HL-60/S4 treated with retinoic acid at 250 ng/mL for 4 days and 3 days (cell line): ENCODE data around the gene ARHGEF26.

Experiments used
- in situ Hi-C: fragments of 300-500 bp; cut with MboI; formaldehyde crosslinking; loops from 2 replicates; pipeline ENCODE4 v1.7.0; 2022; ENCODE audit warnings: low sequenced_read_pairs

The ARHGEF26 gene

GRCh38 chr3:154193000-154193615 is 71.9 kb downstream of the ARHGEF26 start:
- in situ Hi-C loops, result no loop called here

- in situ Hi-C loops, result no loop called here
Observed at GRCh38 chr3:154194877-154195276, 73.7 kb downstream of the ARHGEF26 start.

GRCh38 chr3:154195620-154196356 is 74.6 kb downstream of the ARHGEF26 start:
- in situ Hi-C loops, result no loop called here

DNA sequence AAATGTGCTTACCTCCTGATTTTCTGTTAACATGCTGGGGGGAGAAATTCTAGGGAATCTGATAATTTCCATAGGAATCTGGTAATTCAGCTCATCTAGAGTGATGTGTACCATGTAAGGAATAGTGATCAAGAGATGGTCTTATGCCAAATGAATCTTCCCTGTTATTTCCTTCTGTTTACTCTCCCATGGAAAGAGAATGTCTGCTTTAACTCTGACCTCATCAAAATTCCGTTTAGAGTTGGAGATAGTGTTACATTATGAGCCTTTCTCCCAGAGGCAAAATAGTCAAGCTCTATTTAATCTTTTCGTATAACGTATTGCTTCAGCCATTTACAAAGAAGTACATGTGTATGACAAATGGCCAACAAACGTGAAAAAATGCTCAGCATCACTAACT is 76.6 kb downstream of the ARHGEF26 start:
- in situ Hi-C loops, result no loop called here

GRCh38 chr3:154209499-154209898 is 88.3 kb downstream of the ARHGEF26 start:
- in situ Hi-C loops, result no loop called here

DNA sequence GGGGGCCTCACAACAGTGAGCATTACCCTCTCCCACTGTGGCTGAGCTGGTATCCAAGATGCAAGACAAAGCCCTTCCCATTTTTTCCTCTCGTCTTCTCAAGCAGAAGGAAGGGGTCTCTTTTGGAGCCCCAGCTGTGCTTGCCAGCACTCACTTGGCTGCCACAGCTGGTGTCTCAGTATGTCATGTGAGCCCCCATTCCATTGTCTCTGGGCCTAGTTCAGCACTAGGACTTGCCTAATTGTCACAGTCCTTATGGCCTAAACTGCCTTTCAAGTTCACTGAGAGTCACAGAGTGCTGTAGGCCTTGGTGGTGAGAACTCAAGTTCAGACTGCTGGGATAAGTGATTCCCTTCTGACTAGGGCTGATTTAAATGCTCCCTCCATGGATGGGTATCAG is 89.8 kb downstream of the ARHGEF26 start:
- in situ Hi-C loops, result no loop called here

DNA sequence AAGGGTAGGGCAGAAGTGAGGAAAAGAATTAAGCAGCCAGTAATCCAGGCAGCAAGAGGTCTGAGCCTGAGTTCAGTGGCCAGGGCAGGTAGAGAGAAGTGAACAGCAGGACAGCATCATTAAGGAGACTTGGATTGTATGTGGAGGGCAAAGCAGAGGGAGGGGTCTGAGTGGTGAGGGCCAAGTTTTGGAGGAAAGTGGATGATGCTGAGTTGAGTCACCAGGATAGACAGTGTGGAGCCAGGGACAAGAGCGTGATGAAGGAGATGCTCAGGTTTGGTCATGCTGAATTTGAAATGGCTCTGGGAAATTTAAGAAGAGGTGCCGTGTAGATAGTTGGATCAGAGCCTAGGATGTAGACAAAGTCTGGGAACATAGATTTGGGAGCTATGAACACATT is 93.1 kb downstream of the ARHGEF26 start:
- in situ Hi-C loops, result no loop called here

DNA sequence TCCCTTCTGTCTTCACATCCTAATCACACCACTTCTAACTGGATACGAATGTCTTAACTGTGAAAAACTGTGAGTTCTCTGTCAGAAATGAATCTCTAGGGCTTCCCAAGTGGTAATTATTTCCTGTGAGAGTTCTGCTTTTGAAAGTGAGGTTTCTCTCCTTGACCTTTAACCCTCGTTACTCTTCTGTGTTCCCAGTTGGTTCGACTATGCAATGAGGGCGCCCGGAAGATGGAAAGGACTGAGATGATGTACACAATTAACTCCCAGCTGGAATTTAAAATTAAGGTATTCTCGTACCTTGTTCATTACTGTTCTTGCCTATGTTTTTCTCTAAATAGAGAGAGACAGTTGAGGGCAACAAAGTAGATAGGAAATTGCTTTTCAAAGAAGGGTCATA is 96.5 kb downstream of the ARHGEF26 start:
- in situ Hi-C loops, result no loop called here

GRCh38 chr3:154218728-154219127 is 97.5 kb downstream of the ARHGEF26 start:
- in situ Hi-C loops, result no loop called here

DNA sequence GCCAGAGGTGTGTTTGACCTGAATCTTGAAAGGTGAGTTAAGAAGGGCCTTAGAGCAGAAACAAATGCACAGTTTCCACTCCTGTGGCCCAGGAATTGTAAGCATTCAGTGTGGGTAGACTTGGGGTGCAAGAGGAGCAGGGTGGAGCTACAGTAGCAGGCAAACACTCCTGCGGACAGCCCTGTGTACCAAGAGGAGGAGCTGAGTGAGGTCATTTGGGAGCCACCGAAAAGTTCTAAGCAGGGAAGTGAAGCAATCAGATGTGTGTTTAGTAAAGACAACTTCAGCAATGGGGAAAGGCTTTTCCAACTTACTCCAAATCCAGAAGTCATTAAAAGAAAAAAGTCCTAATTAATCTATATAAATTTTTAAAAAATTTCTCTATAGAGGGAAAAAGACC is 99.3 kb downstream of the ARHGEF26 start:
- in situ Hi-C loops, result no loop called here

DNA sequence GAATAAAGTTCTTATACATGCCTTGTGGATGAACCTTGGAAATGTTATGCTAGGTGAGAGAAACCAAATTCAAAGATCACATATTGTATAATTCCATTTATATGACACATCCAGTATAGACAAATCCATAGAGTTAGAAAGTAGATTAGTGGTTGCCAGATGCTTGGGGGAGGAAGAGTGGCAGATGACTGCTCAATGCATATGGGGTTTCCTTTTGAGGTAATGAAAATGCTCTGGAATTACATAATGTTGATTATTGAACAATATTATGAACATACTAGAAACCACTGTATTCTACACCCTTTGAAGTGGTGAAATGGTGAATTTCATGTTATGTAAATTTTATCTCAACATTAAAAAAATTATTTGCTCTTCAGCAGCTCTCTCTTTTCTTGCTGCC is 102.3 kb downstream of the ARHGEF26 start:
- in situ Hi-C loops, result no loop called here

GRCh38 chr3:154224366-154224765 is 103.2 kb downstream of the ARHGEF26 start:
- in situ Hi-C loops, result no loop called here

DNA sequence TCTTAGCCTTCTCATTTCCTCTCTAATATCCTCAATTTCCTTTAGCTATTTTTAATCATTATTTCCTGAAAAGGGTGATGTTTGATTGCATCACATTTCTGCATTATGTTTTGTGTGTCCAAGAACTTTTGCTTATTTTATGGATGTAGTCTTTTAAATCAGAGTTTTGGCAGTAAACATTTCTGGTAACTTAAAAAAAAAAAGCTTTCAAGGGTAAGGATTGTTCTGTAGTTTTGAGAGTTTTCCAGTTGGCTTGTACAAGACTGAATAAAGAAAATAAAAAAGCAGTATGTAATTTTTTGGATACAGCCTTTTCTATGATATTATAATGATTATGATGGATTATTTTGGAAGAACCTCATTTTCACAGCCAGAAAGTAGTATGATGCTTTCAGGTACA is 103.7 kb downstream of the ARHGEF26 start:
- in situ Hi-C loops, result no loop called here

- in situ Hi-C loops, result no loop called here
Observed at GRCh38 chr3:154225536-154225935, 104.3 kb downstream of the ARHGEF26 start.

- in situ Hi-C loops, result no loop called here
Observed at GRCh38 chr3:154227531-154227930, 106.3 kb downstream of the ARHGEF26 start.

- in situ Hi-C loops, result no loop called here
Observed at GRCh38 chr3:154228561-154229216, 107.5 kb downstream of the ARHGEF26 start.

DNA sequence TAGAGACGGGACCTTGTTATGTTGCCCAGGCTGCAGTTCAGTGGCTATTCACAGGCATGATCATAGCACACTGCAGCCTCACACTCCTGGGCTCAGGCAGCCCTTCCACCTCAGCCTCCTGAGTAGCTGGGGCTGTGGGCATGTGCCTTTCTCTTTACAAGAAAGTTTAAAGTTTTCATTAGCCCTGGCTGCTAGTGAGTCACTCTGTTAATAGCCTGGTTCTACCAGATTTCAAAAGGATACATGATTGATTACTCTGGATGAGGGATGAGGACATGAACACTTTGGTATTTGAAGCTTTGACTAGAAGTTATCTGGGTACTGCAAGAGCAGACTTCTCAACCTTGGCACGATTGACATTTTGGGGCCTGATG is 108.0 kb downstream of the ARHGEF26 start:
- in situ Hi-C loops, result no loop called here

GRCh38 chr3:154235330-154235729 is 114.1 kb downstream of the ARHGEF26 start:
- in situ Hi-C loops, result no loop called here

GRCh38 chr3:154236331-154236730 is 115.1 kb downstream of the ARHGEF26 start:
- in situ Hi-C loops, result no loop called here

- in situ Hi-C loops, result no loop called here
Observed at GRCh38 chr3:154240235-154240634, 119.0 kb downstream of the ARHGEF26 start.

GRCh38 chr3:154241496-154241895 is 120.3 kb downstream of the ARHGEF26 start:
- in situ Hi-C loops, result no loop called here

DNA sequence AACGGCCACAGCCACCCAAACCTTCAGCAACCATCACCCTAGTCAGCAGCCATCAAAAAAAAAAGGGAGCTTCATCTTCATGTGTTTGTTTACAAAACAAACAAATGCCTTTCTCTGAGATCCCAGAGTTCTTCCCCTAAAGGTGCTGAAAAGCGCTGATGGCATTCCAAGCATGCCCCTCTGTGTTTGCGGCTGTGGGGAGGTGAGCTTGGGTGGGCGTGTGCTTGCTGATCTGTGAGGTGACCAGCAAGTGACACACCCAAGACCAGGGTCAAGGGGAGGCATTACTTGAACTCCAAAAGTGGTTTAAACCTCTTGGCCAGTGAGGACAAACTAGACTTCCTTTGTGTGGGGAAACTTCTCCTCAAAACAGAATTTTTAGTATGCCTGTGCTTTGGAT is 121.6 kb downstream of the ARHGEF26 start:
- in situ Hi-C loops, result no loop called here
